Activated naive CD8-positive, alpha-beta T cell treated with anti-CD3 and anti-CD28 coated beads, Interleukin-2, amount 10 ng/mL, durations not matched to agents 7 days and 5 days (primary cell): ENCODE measurements around the gene ADAMTS4. TPM values are rescaled to one million over a fixed set of nuclear protein-coding genes. Genes with fewer than 3 reads are reported as not detected.
A peak's percentile ranks its signal among the peaks of the same experiment; 100 is the strongest.

ENCODE experiments used
- ATAC-seq: fragments of 150-1000 bp; cut with Tn5 transposase; one replicate; pipeline ENCODE4 v1.10.0; 2021; ENCODE audit warnings: low read depth, moderate library complexity
- POLR2A ChIA-PET: fragments of 350-600 bp; sonication (Branson Sonifier 250); formaldehyde crosslinking; loops from one replicate; lab custom pipeline; 2021; ENCODE audit warnings: antibody characterized with exemption; lab: Charles Lee
- DNase-seq: peaks from one replicate; pipeline ENCODE4 v3.0.0; 2021
- H3K27ac Mint-ChIP-seq: one replicate; pipeline ENCODE4 v1.8.0; 2022; ENCODE audit warnings: mild to moderate bottlenecking, mixed read lengths
- H3K27me3 Mint-ChIP-seq: one replicate; pipeline ENCODE4 v1.8.0; 2022; ENCODE audit warnings: mild to moderate bottlenecking, moderate library complexity, mixed read lengths
- H3K36me3 Mint-ChIP-seq: one replicate; pipeline ENCODE4 v1.8.0; 2021; ENCODE audit warnings: mild to moderate bottlenecking, mixed read lengths
- H3K4me1 Mint-ChIP-seq: one replicate; pipeline ENCODE4 v1.8.0; 2021; ENCODE audit warnings: mixed read lengths
- H3K4me3 Mint-ChIP-seq: one replicate; pipeline ENCODE4 v1.8.0; 2022; ENCODE audit warnings: mild to moderate bottlenecking, moderate library complexity, mixed read lengths
- H3K9me3 Mint-ChIP-seq: one replicate; pipeline ENCODE4 v1.8.0; 2021; ENCODE audit warnings: mixed read lengths
- total RNA-seq, 2 experiments: library from RNA; stranded (reverse); gene quantifications; one replicate each; pipeline ENCODE4 v1.2.3, GENCODE V29; 2021

ADAMTS4 gene
- 1 to 10 TPM; 2.5 to 3.5 TPM for total RNA-seq

DNA sequence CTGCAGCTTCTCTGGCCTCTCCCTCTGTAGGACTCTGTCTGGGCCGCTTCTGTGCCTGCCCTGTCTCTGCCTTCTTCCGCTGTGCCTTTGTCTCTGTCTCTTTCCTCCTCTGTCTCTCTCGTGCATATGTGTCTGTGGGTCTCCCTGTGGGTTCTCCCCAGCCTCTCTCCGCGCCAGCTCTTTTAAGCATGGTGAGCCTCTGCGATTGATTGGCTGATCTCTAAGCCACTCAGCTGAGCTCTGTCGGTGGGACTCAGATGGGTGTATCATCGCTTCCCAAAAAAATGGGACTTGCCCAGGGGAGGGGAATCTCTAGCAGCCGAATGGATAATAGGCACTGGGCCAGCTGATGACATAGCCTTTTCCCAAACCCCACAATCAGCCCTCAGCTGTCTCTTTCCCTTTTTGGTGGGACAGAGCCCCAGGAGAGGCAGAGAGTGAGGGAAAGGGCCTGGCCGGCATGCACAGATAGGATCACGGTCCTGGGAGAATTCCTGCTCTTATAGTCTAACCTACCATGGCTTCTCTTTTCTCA is at the start of gene ADAMTS4:
Gene ADAMTS4 (minus strand): TSS at position 158 of the 535 bp plus-strand sequence. CDS start 427 bp downstream, outside the sequence.
- peaks cover 58% of the 10 kb centered on the region for H3K4me1 Mint-ChIP-seq
- H3K27ac Mint-ChIP-seq, result peak within 1 kb of the TSS; percentile 97
- peaks cover 2% of the 10 kb centered on the region for H3K36me3 Mint-ChIP-seq
- POLR2A ChIA-PET, result interaction anchor here (1.0 to 1.7 kb wide), 4 partner anchors 17 to 33 kb away, joined by 3 to 8 read pairs (median 6); partner anchors contain the start of genes PPOX and TOMM40L
- ATAC-seq, result no peak
- H3K27me3 Mint-ChIP-seq, result no peaks in the 10 kb centered on the region
- no peak for DNase-seq
- H3K9me3 Mint-ChIP-seq, result no peaks in the 10 kb centered on the region
- H3K4me3 Mint-ChIP-seq, result peak within 1 kb of the TSS; percentile 76

GRCh38 chr1:161244888-161245287 is 46.0 kb upstream of the ADAMTS4 start:
- no peak overlapping the region for H3K4me3 Mint-ChIP-seq
- no peaks in the 10 kb centered on the region for H3K4me1 Mint-ChIP-seq
- H3K9me3 Mint-ChIP-seq, result peaks cover 1% of the 10 kb centered on the region
- no peak overlapping the region for H3K27ac Mint-ChIP-seq
- no peaks in the 10 kb centered on the region for H3K36me3 Mint-ChIP-seq
- peaks cover 7% of the 10 kb centered on the region for H3K27me3 Mint-ChIP-seq
- POLR2A ChIA-PET, result no interaction called here
- ATAC-seq (no peak), DNase-seq (no peak)

DNA sequence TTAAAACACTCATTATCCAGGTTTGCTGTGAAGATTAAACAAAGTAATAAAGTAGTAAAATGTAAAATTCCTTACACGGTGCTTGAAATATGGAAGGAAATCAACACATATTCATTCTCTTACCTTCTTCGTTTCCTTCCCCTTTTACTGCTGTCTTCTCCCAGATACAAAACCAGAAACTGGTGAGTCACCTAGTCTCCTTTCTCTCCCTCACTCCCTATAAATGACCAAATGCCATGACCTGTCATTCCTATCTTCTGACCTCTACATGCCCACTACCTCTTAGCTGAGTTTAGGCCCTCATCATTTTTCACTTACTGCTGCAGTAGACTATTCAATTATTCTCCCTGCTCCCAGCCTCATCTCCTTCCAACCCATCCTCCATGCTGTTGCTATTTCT is 43.5 kb upstream of the ADAMTS4 start:
- Mint-ChIP-seq H3K27ac (no peak overlapping the region), H3K36me3 (no peaks in the 10 kb centered on the region), H3K4me1 (no peaks in the 10 kb centered on the region), H3K4me3 (no peak overlapping the region), H3K9me3 (no peaks in the 10 kb centered on the region), H3K27me3 (peaks cover 9% of the 10 kb centered on the region)
- POLR2A ChIA-PET, result interaction anchor here (0.6 to 0.7 kb wide), 2 partner anchors 11 to 26 kb away, joined by 3 to 4 read pairs; no protein-coding TSS in a partner anchor
- ATAC-seq (no peak), DNase-seq (no peak)

DNA sequence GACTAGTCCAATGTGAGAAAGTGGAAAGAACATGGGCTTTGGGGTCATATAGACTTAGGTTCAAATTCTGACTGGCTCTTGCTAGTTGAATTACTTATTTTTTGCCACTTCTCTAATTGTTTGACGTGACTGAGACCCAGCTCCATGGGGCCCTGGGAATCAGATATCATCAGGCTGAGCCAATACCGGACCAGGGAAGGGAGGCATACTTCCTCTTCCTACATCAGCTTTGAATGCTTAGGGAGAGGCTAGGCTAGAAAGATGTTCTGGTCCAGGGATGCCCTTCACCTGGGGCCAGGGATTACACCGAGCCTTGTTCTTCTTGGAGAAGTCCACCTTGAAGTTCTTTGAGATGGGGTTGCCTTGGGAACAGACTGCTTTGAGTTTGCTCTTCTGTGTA is 42.8 kb upstream of the ADAMTS4 start:
- no peaks in the 10 kb centered on the region for H3K9me3 Mint-ChIP-seq
- DNase-seq (no peak), ATAC-seq (no peak)
- POLR2A ChIA-PET, result no interaction called here
- no peak overlapping the region for H3K27ac Mint-ChIP-seq
- H3K36me3 Mint-ChIP-seq, result no peaks in the 10 kb centered on the region
- H3K27me3 Mint-ChIP-seq, result peaks cover 9% of the 10 kb centered on the region
- no peaks in the 10 kb centered on the region for H3K4me1 Mint-ChIP-seq
- H3K4me3 Mint-ChIP-seq, result no peak overlapping the region

DNA sequence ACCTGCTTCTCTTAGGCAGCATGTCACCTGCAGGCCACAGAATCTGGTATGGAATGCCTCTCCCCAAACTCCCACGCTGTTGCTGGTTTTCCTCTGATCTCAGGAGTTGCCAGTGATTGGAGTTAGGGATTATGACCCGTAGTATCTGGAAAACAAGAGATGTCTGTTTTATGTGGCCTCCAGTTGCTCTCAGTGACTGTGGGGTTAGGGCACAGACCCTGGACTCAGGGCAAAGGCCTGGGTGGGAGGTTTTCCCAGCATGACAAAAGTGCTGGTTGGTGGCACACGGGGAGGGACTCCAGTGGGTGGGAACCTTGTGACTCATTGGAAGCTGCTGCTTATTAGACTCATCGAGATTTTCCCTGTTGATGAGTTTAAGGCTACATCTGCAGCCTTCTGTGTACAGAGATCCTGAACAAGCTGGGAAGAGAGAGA is 39.2 kb upstream of the ADAMTS4 start, which contains the start of gene NR1I3:
Gene NR1I3 (minus strand): TSS at position 165 of the 435 bp plus-strand sequence. CDS start 1,638 bp downstream, outside the sequence.
- no peaks in the 10 kb centered on the region for H3K4me1 Mint-ChIP-seq
- peaks cover 9% of the 10 kb centered on the region for H3K27me3 Mint-ChIP-seq
- DNase-seq (no peak), ATAC-seq (no peak)
- no peak within 1 kb of the TSS for H3K4me3 Mint-ChIP-seq
- POLR2A ChIA-PET, result no interaction called here
- no peaks in the 10 kb centered on the region for H3K9me3 Mint-ChIP-seq
- no peaks in the 10 kb centered on the region for H3K36me3 Mint-ChIP-seq
- no peak within 1 kb of the TSS for H3K27ac Mint-ChIP-seq

- DNase-seq (no peak), ATAC-seq (no peak)
- Mint-ChIP-seq H3K36me3 (no peaks in the 10 kb centered on the region), H3K27me3 (peaks cover 7% of the 10 kb centered on the region), H3K27ac (no peak overlapping the region), H3K4me3 (no peak overlapping the region), H3K9me3 (no peaks in the 10 kb centered on the region), H3K4me1 (no peaks in the 10 kb centered on the region)
- POLR2A ChIA-PET, result interaction anchor here (0.6 kb wide), 2 partner anchors 11 to 145 kb away, joined by 5 to 6 read pairs; no protein-coding TSS in a partner anchor
Observed at GRCh38 chr1:161235957-161236775, 37.3 kb upstream of the ADAMTS4 start.

- DNase-seq, result no peak
- Mint-ChIP-seq H3K9me3 (no peaks in the 10 kb centered on the region), H3K27ac (no peak overlapping the region), H3K36me3 (peaks cover 3% of the 10 kb centered on the region), H3K4me3 (no peak overlapping the region), H3K4me1 (peaks cover 3% of the 10 kb centered on the region), H3K27me3 (no peaks in the 10 kb centered on the region)
- ATAC-seq, result no peak
- POLR2A ChIA-PET, result interaction anchor here (0.6 kb wide), 1 partner anchor 840 kb away, joined by 3 read pairs; no protein-coding TSS in a partner anchor
Observed at GRCh38 chr1:161233102-161233501, 34.2 kb upstream of the ADAMTS4 start.

GRCh38 chr1:161230762-161231161 is 31.9 kb upstream of the ADAMTS4 start:
- Mint-ChIP-seq H3K27ac (no peak overlapping the region), H3K4me1 (peaks cover 19% of the 10 kb centered on the region), H3K27me3 (no peaks in the 10 kb centered on the region), H3K9me3 (no peaks in the 10 kb centered on the region), H3K4me3 (no peak overlapping the region), H3K36me3 (peaks cover 3% of the 10 kb centered on the region)
- POLR2A ChIA-PET, result interaction anchor here (0.7 to 1.1 kb wide), 5 partner anchors 12 to 75 kb away, joined by 3 to 4 read pairs (median 3); partner anchors contain the start of gene NDUFS2
- ATAC-seq (no peak), DNase-seq (no peak)

- ATAC-seq (no peak), DNase-seq (no peak)
- Mint-ChIP-seq H3K27ac (no peak overlapping the region), H3K27me3 (no peaks in the 10 kb centered on the region), H3K4me3 (no peak overlapping the region), H3K4me1 (peaks cover 24% of the 10 kb centered on the region), H3K36me3 (peaks cover 3% of the 10 kb centered on the region), H3K9me3 (no peaks in the 10 kb centered on the region)
- POLR2A ChIA-PET, result interaction anchor here (0.9 to 1.3 kb wide), 3 partner anchors 28 to 76 kb away, joined by 3 to 4 read pairs (median 4); partner anchors contain the start of gene NDUFS2
Observed at GRCh38 chr1:161229896-161230295, 31.0 kb upstream of the ADAMTS4 start.

DNA sequence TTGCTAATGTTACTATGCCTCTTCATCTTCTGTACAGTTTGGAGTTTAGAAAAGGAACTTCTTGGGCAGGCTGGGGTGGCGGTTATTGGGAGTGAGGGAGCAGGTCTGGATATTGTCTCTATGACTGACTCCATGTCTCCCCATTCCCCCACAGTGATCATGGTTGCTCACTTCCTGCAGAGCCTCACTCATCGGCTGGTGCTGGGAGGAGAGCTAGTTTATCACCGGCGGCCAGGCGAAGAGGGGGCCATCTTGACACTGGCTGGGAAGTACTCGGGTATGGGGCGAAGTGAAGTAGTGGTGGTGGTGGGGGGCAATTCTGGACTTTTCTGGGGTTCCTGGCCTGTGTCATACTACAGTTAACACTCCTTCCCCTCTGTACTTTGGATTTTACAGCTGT is 29.2 kb upstream of the ADAMTS4 start:
- Mint-ChIP-seq H3K36me3 (peaks cover 3% of the 10 kb centered on the region), H3K27ac (peak overlapping the region; percentile 74), H3K27me3 (no peaks in the 10 kb centered on the region), H3K4me3 (peak overlapping the region; percentile 99), H3K4me1 (peaks cover 27% of the 10 kb centered on the region), H3K9me3 (no peaks in the 10 kb centered on the region)
- ATAC-seq, result no peak
- POLR2A ChIA-PET, result no interaction called here
- DNase-seq, result no peak

- Mint-ChIP-seq H3K36me3 (peaks cover 3% of the 10 kb centered on the region), H3K27ac (peak overlapping the region; percentile 74), H3K4me1 (peaks cover 27% of the 10 kb centered on the region), H3K9me3 (no peaks in the 10 kb centered on the region), H3K27me3 (no peaks in the 10 kb centered on the region), H3K4me3 (peak overlapping the region; percentile 99)
- POLR2A ChIA-PET, result interaction anchor here (0.8 to 4.0 kb wide), 4 partner anchors 23 to 157 kb away, joined by 3 to 38 read pairs (median 8); no protein-coding TSS in a partner anchor
- ATAC-seq (peak; percentile 42), DNase-seq (peak; percentile 88)
Observed at GRCh38 chr1:161227196-161227871, 28.5 kb upstream of the ADAMTS4 start.

GRCh38 chr1:161226759-161227158 is 27.9 kb upstream of the ADAMTS4 start:
- Mint-ChIP-seq H3K36me3 (peaks cover 3% of the 10 kb centered on the region), H3K4me3 (peak overlapping the region; percentile 99), H3K27me3 (no peaks in the 10 kb centered on the region), H3K4me1 (peaks cover 30% of the 10 kb centered on the region), H3K9me3 (no peaks in the 10 kb centered on the region), H3K27ac (peak overlapping the region; percentile 97)
- ATAC-seq (no peak), DNase-seq (no peak)
- POLR2A ChIA-PET, result interaction anchor here (0.8 to 4.0 kb wide), 7 partner anchors 23 to 158 kb away, joined by 3 to 38 read pairs (median 5); partner anchors contain the start of genes NIT1, PFDN2 and PPOX
